CD4-positive, alpha-beta T cell treated with Interleukin-6 for 4 hours (primary cell): ENCODE measurements around the gene SLC25A34.
A peak's percentile ranks its signal among the peaks of the same experiment; 100 is the strongest.

Experiments used
- DNase-seq: peaks from one replicate; pipeline ENCODE4 v3.0.0-alpha.2; 2020; ENCODE audit warnings: mixed read lengths

Gene SLC25A34

GRCh38 chr1:15734901-15735300, 1.2 kb upstream of the SLC25A34 start:
- DNase-seq = no peak

GRCh38 chr1:15735304-15736037, 587 bp upstream of the SLC25A34 start:
- no peak for DNase-seq

- no peak for DNase-seq
Observed at GRCh38 chr1:15736892-15737261, 819 bp downstream of the SLC25A34 start.

GRCh38 chr1:15737324-15738319, 1.6 kb downstream of the SLC25A34 start:
- DNase-seq = no peak

- no peak for DNase-seq
Observed at GRCh38 chr1:15738416-15739113, 2.5 kb downstream of the SLC25A34 start.

GRCh38 chr1:15739259-15739658, 3.2 kb downstream of the SLC25A34 start:
- DNase-seq = no peak

GRCh38 chr1:15739745-15740144, 3.7 kb downstream of the SLC25A34 start:
- no peak for DNase-seq

GRCh38 chr1:15740924-15741850, 5.1 kb downstream of the SLC25A34 start:
- DNase-seq = peak; percentile 77

GRCh38 chr1:15742339-15742801, 6.3 kb downstream of the SLC25A34 start, which contains the start of gene TMEM82:
Gene TMEM82 (plus strand): TSS chr1:15742499. CDS start chr1:15742560, 61 bp downstream.
- DNase-seq = no peak

- no peak for DNase-seq
Observed at GRCh38 chr1:15744122-15744679, 8.1 kb downstream of the SLC25A34 start.

GRCh38 chr1:15747378-15747777, 11.3 kb downstream of the SLC25A34 start:
- no peak for DNase-seq

- DNase-seq = no peak
Observed at GRCh38 chr1:15748264-15748663, 12.2 kb downstream of the SLC25A34 start.

GRCh38 chr1:15748690-15749398, 12.8 kb downstream of the SLC25A34 start:
- no peak for DNase-seq

GRCh38 chr1:15749399-15750291, 13.6 kb downstream of the SLC25A34 start:
- DNase-seq = no peak

GRCh38 chr1:15750924-15751323, 14.9 kb downstream of the SLC25A34 start:
- no peak for DNase-seq

GRCh38 chr1:15751717-15752116, 15.7 kb downstream of the SLC25A34 start:
- DNase-seq = no peak

GRCh38 chr1:15753776-15754175, 17.7 kb downstream of the SLC25A34 start:
- DNase-seq = no peak

GRCh38 chr1:15755021-15755645, 19.1 kb downstream of the SLC25A34 start:
- no peak for DNase-seq

GRCh38 chr1:15755646-15756040, 19.6 kb downstream of the SLC25A34 start:
- no peak for DNase-seq
